Right lobe of liver (tissue), 6 donors: ENCODE data around the gene SLC19A2. TPM values are rescaled to one million over a fixed set of nuclear protein-coding genes. Genes with fewer than 3 reads are reported as not detected.

Source experiments
- ATAC-seq, 4 donors: fragments of 200-7000 bp; cut with Tn5 transposase; one replicate each; pipeline ENCODE4 v1.9.1; 2020; ENCODE audit warnings: mild to moderate bottlenecking in 4 of 4, moderate library complexity in 4 of 4
- DNase-seq, 3 donors: peaks; one replicate each; pipeline ENCODE4 v3.0.0-alpha.2; 2020
- H3K27ac ChIP-seq, 3 donors: fragments of 200-600 bp; one replicate each; pipeline ENCODE4 v1.8.0; 2022
- H3K27me3 ChIP-seq, 2 donors: fragments of 200-600 bp; one replicate each; pipeline ENCODE4 v1.8.0; 2022
- H3K36me3 ChIP-seq, 4 donors: fragments of 200-600 bp; sonication (generic) in 1 of 4; one replicate each; pipeline versions ENCODE4 v1.5.1 to v1.8.0; 2017 to 2022; ENCODE audit warnings: control low read depth in 1 of 4
- H3K4me1 ChIP-seq, 4 donors: fragments of 200-600 bp; sonication (generic) in 1 of 4; one replicate each; pipeline versions ENCODE4 v1.5.1 to v1.8.0; 2017 to 2022; ENCODE audit warnings: control low read depth in 1 of 4
- H3K4me3 ChIP-seq, 3 donors: fragments of 200-600 bp; one replicate each; pipeline ENCODE4 v1.8.0; 2022
- H3K9me3 ChIP-seq, 4 donors: fragments of 200-600 bp; sonication (generic) in 1 of 4; one replicate each; pipeline versions ENCODE4 v1.5.1 to v1.8.0; 2017 to 2022; ENCODE audit warnings: control low read depth in 1 of 4
- POLR2A ChIP-seq: fragments of 450-650 bp; IDR thresholded peaks from one replicate; pipeline ENCODE4 v1.6.1; 2017; ENCODE audit warnings: antibody characterized with exemption, mild to moderate bottlenecking
- WGBS: methylation state at CpG from one replicate; pipeline ENCODE4 v1.1.6; 2018; ENCODE audit warnings: low coverage, low lambda C conversion rate; ENCODE audit not compliant: insufficient coverage; ENCODE audit errors: missing lambda C conversion rate; 5-methylcytosine and 5-hydroxymethylcytosine counted together
- intact Hi-C, 2 donors: fragments of 100-400 bp; cut with DNase I; formaldehyde crosslinking; loops; one replicate each; pipeline versions ENCODE4 v1.11.2 to v1.14.1; 2022
- total RNA-seq, 6 experiments: library from RNA; depleted of rRNA in 2 of 6; stranded (reverse); fragments of >200 nt in 2 of 6; fragmentation: NEBNext Ultra II Directional in 3 of 6; extraction: Animal tissue kit (Norgen Biotek cat#: 25700) in 3 of 6; gene quantifications; one replicate each; pipeline versions ENCODE4 v1.1.0 to v1.2.4, GENCODE V29; 2016 to 2023
- TF ChIP-seq, protein P1 (sequence below), 4 donors: fragments of 200-600 bp in 3 of 4; fragments of 450-650 bp in 1 of 4; IDR thresholded peaks; one replicate each; pipeline versions ENCODE4 v1.5.1 to v1.8.0; 2016 to 2022; ENCODE audit warnings: antibody characterized with exemption in 4 of 4, mild to moderate bottlenecking in 2 of 4
- donor health status: DM: no; HTN: yes; CAD: no.
- donor health status: DM: no; HTN: no; CAD: no.
- donor health status: DM: no; HTN: no; CAD: no.
- donor health status: DM: no; HTN: yes; CAD: no.
- donor health status: DM: no; HTN: yes; CAD: no.

SLC19A2 gene
- total RNA-seq, 6 experiments from 2014 or later = 7.1 to 12.7 (median 8.1) TPM

DNA sequence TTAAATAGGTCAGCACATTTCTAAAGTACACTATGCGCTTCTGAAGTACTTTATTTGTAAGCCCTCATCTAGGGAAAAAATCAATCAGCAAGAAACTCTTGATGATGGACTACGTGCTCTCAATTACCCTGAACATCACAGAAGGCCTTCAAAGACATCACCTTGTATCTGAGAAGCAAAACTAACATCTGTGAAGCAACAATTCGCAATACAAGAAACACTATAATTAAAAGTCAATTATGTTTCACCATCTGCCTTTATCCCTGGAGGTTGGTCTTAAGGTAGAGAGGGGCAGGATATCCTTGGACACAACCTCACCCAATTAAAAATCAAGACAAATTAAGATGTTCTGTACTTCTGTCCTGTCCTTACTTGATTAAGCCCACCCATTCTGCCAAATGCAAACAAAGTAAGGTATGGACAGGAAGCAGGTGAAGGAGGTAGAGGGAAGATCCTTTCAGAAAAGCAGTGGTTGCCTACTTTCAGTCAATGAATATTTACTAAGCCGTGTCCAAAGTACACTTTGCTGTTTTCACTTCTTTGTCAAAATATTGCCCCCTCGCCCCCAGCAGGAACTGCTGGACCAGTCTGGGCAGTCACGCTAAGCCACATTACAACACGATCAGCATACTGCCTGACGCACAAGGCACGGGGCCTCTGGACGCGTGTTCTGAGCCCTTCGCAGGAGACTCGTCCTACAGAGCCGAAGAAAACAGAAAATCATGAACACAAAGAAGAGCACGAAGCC is 887 bp downstream of the SLC19A2 start:
- Histone ChIP-seq H3K27me3 (no peaks in the 10 kb centered on the region), H3K9me3 (no peaks in the 10 kb centered on the region), H3K27ac (peak overlapping the region; percentile 98 to 100 (median 100)), H3K36me3 (no peaks in the 10 kb centered on the region), H3K4me1 (peaks cover 0 to 48% (median 12%) of the 10 kb centered on the region in 4 donors), H3K4me3 (peak overlapping the region; percentile 75 to 88 (median 76))
- TF ChIP-seq, protein P1, sequence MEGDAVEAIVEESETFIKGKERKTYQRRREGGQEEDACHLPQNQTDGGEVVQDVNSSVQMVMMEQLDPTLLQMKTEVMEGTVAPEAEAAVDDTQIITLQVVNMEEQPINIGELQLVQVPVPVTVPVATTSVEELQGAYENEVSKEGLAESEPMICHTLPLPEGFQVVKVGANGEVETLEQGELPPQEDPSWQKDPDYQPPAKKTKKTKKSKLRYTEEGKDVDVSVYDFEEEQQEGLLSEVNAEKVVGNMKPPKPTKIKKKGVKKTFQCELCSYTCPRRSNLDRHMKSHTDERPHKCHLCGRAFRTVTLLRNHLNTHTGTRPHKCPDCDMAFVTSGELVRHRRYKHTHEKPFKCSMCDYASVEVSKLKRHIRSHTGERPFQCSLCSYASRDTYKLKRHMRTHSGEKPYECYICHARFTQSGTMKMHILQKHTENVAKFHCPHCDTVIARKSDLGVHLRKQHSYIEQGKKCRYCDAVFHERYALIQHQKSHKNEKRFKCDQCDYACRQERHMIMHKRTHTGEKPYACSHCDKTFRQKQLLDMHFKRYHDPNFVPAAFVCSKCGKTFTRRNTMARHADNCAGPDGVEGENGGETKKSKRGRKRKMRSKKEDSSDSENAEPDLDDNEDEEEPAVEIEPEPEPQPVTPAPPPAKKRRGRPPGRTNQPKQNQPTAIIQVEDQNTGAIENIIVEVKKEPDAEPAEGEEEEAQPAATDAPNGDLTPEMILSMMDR (IDR thresholded peaks at IDR 0.05) = no peak
- no peak for TF ChIP-seq POLR2A
- intact Hi-C loops = no loop called here
- ATAC-seq (peak; percentile 52 to 61 (median 59)), DNase-seq (peak; percentile 57 to 79 (median 77))
- 5% methylated on average over 15 of the region's 15 CpGs for WGBS

DNA sequence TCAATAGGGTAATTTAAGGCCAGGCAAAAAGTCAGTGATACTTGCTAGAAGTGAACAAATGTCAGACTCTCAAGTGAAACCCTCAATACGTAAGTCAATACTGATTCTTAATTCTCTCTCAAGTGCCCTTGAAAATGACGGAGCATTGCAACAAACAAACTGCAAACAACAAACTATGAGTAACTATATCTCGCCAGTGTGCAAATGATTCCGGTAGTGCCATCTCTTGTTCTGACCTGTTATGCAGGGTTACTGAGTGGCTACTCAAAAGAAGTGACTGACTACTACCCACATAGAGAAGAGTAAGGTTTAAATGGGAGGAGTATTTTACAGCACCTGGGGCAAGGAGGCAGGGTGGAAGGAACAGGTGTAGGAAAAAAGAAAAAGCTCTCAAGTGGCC is 1.6 kb downstream of the SLC19A2 start:
- intact Hi-C loops = no loop called here
- Histone ChIP-seq H3K4me3 (peak overlapping the region; percentile 11 to 88 (median 75)), H3K4me1 (peaks cover 0 to 55% (median 14%) of the 10 kb centered on the region in 4 donors), H3K36me3 (no peaks in the 10 kb centered on the region), H3K27ac (peak overlapping the region; percentile 98 to 100 (median 100)), H3K27me3 (no peaks in the 10 kb centered on the region), H3K9me3 (no peaks in the 10 kb centered on the region)
- no peak for TF ChIP-seq POLR2A
- TF ChIP-seq, protein P1 (IDR thresholded peaks at IDR 0.05) = no peak
- ATAC-seq (no peak), DNase-seq (no peak)
- WGBS = 30% methylated on average over 4 of the region's 4 CpGs

DNA sequence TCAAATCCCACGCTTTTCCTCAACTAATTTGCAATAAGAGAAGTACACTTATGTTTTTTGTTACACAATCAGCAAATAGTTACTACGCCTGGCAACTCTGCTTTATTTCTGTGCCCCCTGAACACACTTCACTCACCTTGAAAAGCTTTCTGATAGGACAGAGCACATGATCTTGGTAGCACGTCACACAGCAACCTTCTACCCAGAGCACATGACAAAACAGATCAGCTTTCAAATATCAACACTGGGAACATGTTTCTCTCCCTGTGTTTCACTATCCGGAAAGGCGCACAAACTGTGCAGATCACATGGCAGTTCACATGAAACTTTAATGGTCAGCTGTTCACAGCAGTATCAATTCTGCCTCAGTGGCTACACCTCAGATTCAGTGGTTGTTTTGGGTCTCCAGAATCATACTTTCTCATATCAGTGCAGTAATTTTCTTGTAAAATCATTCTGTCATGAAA is 2.2 kb downstream of the SLC19A2 start:
- H3K4me1 ChIP-seq = peaks cover 0 to 50% (median 14%) of the 10 kb centered on the region in 4 donors
- no peaks in the 10 kb centered on the region for H3K9me3 ChIP-seq
- no peaks in the 10 kb centered on the region for H3K36me3 ChIP-seq
- 29% methylated on average over 5 of the region's 5 CpGs for WGBS
- TF ChIP-seq POLR2A = peak; percentile 19
- TF ChIP-seq, protein P1 (IDR thresholded peaks at IDR 0.05) = no peak
- no peaks in the 10 kb centered on the region for H3K27me3 ChIP-seq
- intact Hi-C loops = no loop called here
- ATAC-seq (peak; percentile 31 to 57 (median 45)), DNase-seq (peak in 2 of 3 donors; percentile 60 to 68)
- peak overlapping the region; percentile 11 to 88 (median 75) for H3K4me3 ChIP-seq
- peak overlapping the region; percentile 98 to 100 (median 100) for H3K27ac ChIP-seq

DNA sequence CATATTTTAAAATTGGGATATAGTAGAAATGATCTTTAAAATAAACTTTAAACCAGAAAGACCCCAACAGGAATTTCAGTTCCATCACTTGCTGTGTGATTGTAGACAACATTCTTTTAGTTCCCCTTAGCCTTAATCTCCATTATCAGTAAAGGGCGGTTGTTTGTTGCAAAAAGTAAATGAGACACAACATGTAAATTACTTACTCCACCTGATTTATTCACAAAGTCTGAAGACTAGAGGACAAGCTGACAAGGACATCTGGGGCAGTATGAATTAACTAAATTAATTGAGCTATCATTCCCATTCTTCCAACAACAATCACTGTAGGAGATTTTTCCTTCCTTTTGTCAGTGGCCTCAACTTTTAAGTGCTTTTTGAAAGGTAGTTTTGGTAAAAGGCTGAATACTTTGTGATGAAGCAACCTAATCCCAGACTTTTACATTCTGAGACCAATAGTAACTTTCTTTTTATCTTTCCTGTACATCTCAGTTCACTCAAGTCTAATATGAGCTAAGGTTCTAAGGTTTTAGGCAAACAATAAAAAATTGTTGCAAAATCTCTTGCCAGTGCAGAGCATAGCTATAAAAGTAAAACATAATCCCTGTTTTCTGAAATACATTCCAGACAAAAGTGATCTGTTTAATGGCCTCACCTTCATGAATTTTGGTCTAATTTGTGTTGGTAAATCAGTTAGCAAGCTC is 6.2 kb downstream of the SLC19A2 start:
- Histone ChIP-seq H3K9me3 (no peaks in the 10 kb centered on the region), H3K27ac (no peak overlapping the region), H3K36me3 (peaks cover 0 to 23% (median 6%) of the 10 kb centered on the region in 4 donors), H3K4me3 (no peak overlapping the region), H3K27me3 (no peaks in the 10 kb centered on the region), H3K4me1 (peaks cover 0 to 37% (median 8%) of the 10 kb centered on the region in 4 donors)
- WGBS = 79% methylated on average over 1 of the region's 1 CpG
- intact Hi-C loops = loop anchor here in 1 of 2 donors (10.0 kb wide), 1 partner anchor 65 kb away; no protein-coding TSS in a partner anchor
- TF ChIP-seq, protein P1 (IDR thresholded peaks at IDR 0.05) = no peak
- DNase-seq = no peak
- no peak for ATAC-seq
